PC-3 (cell line): ENCODE measurements around the gene HNRNPA3. TPM values are rescaled to one million over a fixed set of nuclear protein-coding genes. Genes with fewer than 3 reads are reported as not detected.

Experiments used
- ATAC-seq: fragments of 200-7000 bp; cut with Tn5 transposase; 2 replicates; pipeline ENCODE4 v1.9.1; 2020; ENCODE audit warnings: mild to moderate bottlenecking, moderate library complexity
- BruUV-seq: library from RNA; stranded (reverse); fragments of 400-500 nt; replicated peaks from 2 replicates; lab custom pipeline; 2021; lab: Mats Ljungman, UMichigan
- CTCF ChIA-PET: fragments of 300-600 bp; sonication (Branson Sonifier 250); formaldehyde crosslinking; loops from one replicate; lab custom pipeline; 2022; ENCODE audit warnings: antibody characterized with exemption; lab: Charles Lee
- POLR2A ChIA-PET: fragments of 300-600 bp; sonication (Branson Sonifier 250); formaldehyde crosslinking; loops from one replicate; lab custom pipeline; 2022; ENCODE audit warnings: antibody characterized with exemption; ENCODE audit not compliant: unreplicated experiment; lab: Charles Lee
- DNase-seq: peaks from one replicate; pipeline ENCODE4 v3.0.0-alpha.2; 2015
- H2AFZ ChIP-seq: fragments of 300-600 bp; sonication (generic); 2 replicates; pipeline ENCODE4 v1.6.0; 2016; ENCODE audit warnings: antibody characterized with exemption, low read length
- H3F3A ChIP-seq: fragments of 300-600 bp; sonication (generic); one replicate; pipeline ENCODE4 v1.6.0; 2017; ENCODE audit warnings: antibody characterized with exemption, low read length, control low read depth, mild to moderate bottlenecking; ENCODE audit not compliant: unreplicated experiment
- H3K27ac ChIP-seq: fragments of 300-600 bp; sonication (generic); 2 replicates; pipeline ENCODE4 v1.5.1; 2016; ENCODE audit warnings: mild to moderate bottlenecking, low read length
- H3K27me3 ChIP-seq: fragments of 300-600 bp; sonication (generic); 2 replicates; pipeline ENCODE4 v1.6.1; 2016; ENCODE audit warnings: low read length, mixed read lengths
- H3K36me3 ChIP-seq: fragments of 300-600 bp; sonication (generic); 2 replicates; pipeline ENCODE4 v1.6.1; 2016; ENCODE audit warnings: low read depth, mixed run types, low read length, mixed read lengths
- H3K4me1 ChIP-seq: fragments of 300-600 bp; sonication (generic); 2 replicates; pipeline ENCODE4 v1.5.1; 2016; ENCODE audit warnings: low read length; ENCODE audit not compliant: insufficient read depth
- H3K4me2 ChIP-seq: fragments of 300-600 bp; sonication (generic); 2 replicates; pipeline ENCODE4 v1.6.0; 2016; ENCODE audit warnings: low read length
- H3K4me3 ChIP-seq: fragments of 300-600 bp; sonication (generic); 2 replicates; pipeline ENCODE4 v1.5.1; 2016; ENCODE audit warnings: mild to moderate bottlenecking, low read length, mixed read lengths
- H3K79me2 ChIP-seq: fragments of 300-600 bp; sonication (generic); 2 replicates; pipeline ENCODE4 v1.6.1; 2017; ENCODE audit warnings: low read length, mixed read lengths
- H3K9ac ChIP-seq: fragments of 300-600 bp; sonication (generic); 2 replicates; pipeline ENCODE4 v1.6.0; 2016; ENCODE audit warnings: mild to moderate bottlenecking, low read length
- H3K9me2 ChIP-seq: fragments of 300-600 bp; sonication (generic); replicated peaks from 2 replicates; pipeline ENCODE4 v1.6.1; 2016; ENCODE audit warnings: mixed run types, low read length, mixed read lengths
- H3K9me3 ChIP-seq: fragments of 300-600 bp; sonication (generic); 2 replicates; pipeline ENCODE4 v1.6.1; 2016; ENCODE audit warnings: low read length, mixed read lengths
- H4K20me1 ChIP-seq: fragments of 300-600 bp; sonication (generic); 2 replicates; pipeline ENCODE4 v1.6.1; 2016; ENCODE audit warnings: low read length, mixed read lengths
- CTCF ChIP-seq: fragments of 300-600 bp; sonication (generic); conservative IDR thresholded peaks from 2 replicates; pipeline ENCODE4 v1.5.1; 2017; ENCODE audit warnings: antibody characterized with exemption, low read depth, mild to moderate bottlenecking, low read length
- EZH2 ChIP-seq: fragments of 300-600 bp; sonication (generic); IDR thresholded peaks from one replicate; pipeline ENCODE4 v1.6.1; 2017; ENCODE audit warnings: antibody characterized with exemption, mild to moderate bottlenecking, low read length; ENCODE audit not compliant: unreplicated experiment
- EZH2phosphoT487 ChIP-seq: fragments of 300-600 bp; sonication (generic); IDR thresholded peaks from 2 replicates; pipeline ENCODE4 v1.6.1; 2018; ENCODE audit warnings: mild to moderate bottlenecking, antibody characterized with exemption, low read length, borderline replicate concordance
- intact Hi-C: fragments of 100-400 bp; cut with micrococcal nuclease; formaldehyde crosslinking; loops from 2 replicates; pipeline ENCODE4 v1.9.0; 2023
- total RNA-seq: library from RNA; depleted of rRNA; stranded (reverse); fragments of >200 nt; gene quantifications from 2 replicates; pipeline ENCODE4 v1.2.3, GENCODE V29; 2014

The HNRNPA3 gene
- total RNA-seq, 1 experiment from 2014 or later, result 50.3 TPM

GRCh38 chr2:177247693-177248262, 35.2 kb downstream of the HNRNPA3 start:
- H3K79me2 ChIP-seq, result peaks cover 99% of the 10 kb centered on the region
- H4K20me1 ChIP-seq, result peaks cover 24% of the 10 kb centered on the region; the same call in 1 of the 2 replicates
- BruUV-seq, result no TSS peak
- POLR2A ChIA-PET, result no interaction called here
- no peaks in the 10 kb centered on the region for H3K27me3 ChIP-seq
- no peak overlapping the region for H2AFZ ChIP-seq
- no peaks in the 10 kb centered on the region for H3K9me2 ChIP-seq
- intact Hi-C loops, result no loop called here
- H3K4me3 ChIP-seq, result no peak overlapping the region
- peaks cover 31% of the 10 kb centered on the region for H3K4me1 ChIP-seq
- CTCF ChIA-PET, result no interaction called here
- no peak overlapping the region for H3K9ac ChIP-seq
- H3K27ac ChIP-seq, result no peak overlapping the region
- H3K36me3 ChIP-seq, result 0 out of 2 replicates have a peak, but pooled peaks cover 5% of the 10 kb centered on the region
- no peaks in the 10 kb centered on the region for H3K9me3 ChIP-seq
- no peaks in the 10 kb centered on the region for H3F3A ChIP-seq
- H3K4me2 ChIP-seq, result no peak overlapping the region
- ATAC-seq (no peak), DNase-seq (no peak)
- TF ChIP-seq EZH2phosphoT487 (no peak), EZH2 (no peak), CTCF (no peak)

GRCh38 chr2:177249038-177249437, 36.4 kb downstream of the HNRNPA3 start:
- Histone ChIP-seq H3K9me3 (no peaks in the 10 kb centered on the region), H3K9me2 (no peaks in the 10 kb centered on the region), H3K4me3 (no peak overlapping the region), H3F3A (no peaks in the 10 kb centered on the region), H3K4me1 (peaks cover 27% of the 10 kb centered on the region), H3K4me2 (no peak overlapping the region), H3K79me2 (peaks cover 100% of the 10 kb centered on the region), H3K27ac (no peak overlapping the region), H3K36me3 (0 out of 2 replicates have a peak, but pooled peaks cover 11% of the 10 kb centered on the region), H3K9ac (no peak overlapping the region), H3K27me3 (no peaks in the 10 kb centered on the region), H4K20me1 (peaks cover 31% of the 10 kb centered on the region; the same call in 1 of the 2 replicates), H2AFZ (no peak overlapping the region)
- no TSS peak for BruUV-seq
- intact Hi-C loops, result no loop called here
- CTCF ChIA-PET, result no interaction called here
- POLR2A ChIA-PET, result no interaction called here
- DNase-seq, result no peak
- ATAC-seq, result no peak
- TF ChIP-seq EZH2phosphoT487 (no peak), CTCF (no peak), EZH2 (no peak)

- Histone ChIP-seq H3K4me3 (no peak overlapping the region), H3K9ac (no peak overlapping the region), H3K4me1 (peaks cover 15% of the 10 kb centered on the region), H3F3A (no peaks in the 10 kb centered on the region), H3K79me2 (peaks cover 100% of the 10 kb centered on the region), H3K9me2 (no peaks in the 10 kb centered on the region), H3K9me3 (no peaks in the 10 kb centered on the region), H3K36me3 (peaks cover 21% of the 10 kb centered on the region; the same call in 1 of the 2 replicates), H3K27ac (no peak overlapping the region), H3K4me2 (no peak overlapping the region), H2AFZ (no peak overlapping the region), H3K27me3 (no peaks in the 10 kb centered on the region), H4K20me1 (peaks cover 46% of the 10 kb centered on the region; the same call in 1 of the 2 replicates)
- no peak for TF ChIP-seq CTCF
- no peak for TF ChIP-seq EZH2
- no peak for TF ChIP-seq EZH2phosphoT487
- intact Hi-C loops, result no loop called here
- POLR2A ChIA-PET, result no interaction called here
- CTCF ChIA-PET, result no interaction called here
- no peak for ATAC-seq
- BruUV-seq, result no TSS peak
- DNase-seq, result no peak
Measured at GRCh38 chr2:177250461-177250860, 37.9 kb downstream of the HNRNPA3 start.
